ENCODE data around the gene BRD3. TPM values are rescaled to one million over a fixed set of nuclear protein-coding genes. Genes with fewer than 3 reads are reported as not detected.

BRD3 gene
- polyA plus RNA-seq, 6 donors from 2014 or later = 9.0 to 26.2 (median 15.1) TPM

- H3K36me3 Mint-ChIP-seq = peaks cover 0 to 2% of the 10 kb centered on the region in 2 donors
- ATAC-seq (ENCODE audit: low read depth in 2 of 2) = no peak
These were observed 11.1 kb downstream of the BRD3 start for GRCh38 chr9:134056483-134057306.

GRCh38 chr9:134055981-134056461 is 11.8 kb downstream of the BRD3 start:
- peak overlapping the region in 1 of 8 donors; percentile 10 for H3K4me3 Mint-ChIP-seq
- DNase-seq (no peak), ATAC-seq (ENCODE audit: low read depth in 2 of 2) (no peak)
- peaks cover 30 to 50% (median 40%) of the 10 kb centered on the region in 3 donors for H3K4me1 Mint-ChIP-seq
- no peaks in the 10 kb centered on the region for H3K27me3 Mint-ChIP-seq
- no peak overlapping the region for H3K27ac Mint-ChIP-seq
- no peaks in the 10 kb centered on the region for H3K9me3 Mint-ChIP-seq
- H3K36me3 Mint-ChIP-seq = peaks cover 7 to 9% of the 10 kb centered on the region in 2 donors

More at GRCh38 chr9:134056483-134057306, 11.1 kb downstream of the BRD3 start:
- no peaks in the 10 kb centered on the region for H3K9me3 Mint-ChIP-seq
- H3K4me3 Mint-ChIP-seq = peak overlapping the region in 1 of 8 donors; percentile 37
- H3K27me3 Mint-ChIP-seq = no peaks in the 10 kb centered on the region
- no peak for DNase-seq
- H3K27ac Mint-ChIP-seq = peak overlapping the region in 1 of 6 donors; percentile 29
- H3K4me1 Mint-ChIP-seq = peaks cover 37 to 54% (median 47%) of the 10 kb centered on the region in 3 donors

GRCh38 chr9:134054891-134055811 is 12.7 kb downstream of the BRD3 start:
- no peak overlapping the region for H3K4me3 Mint-ChIP-seq
- H3K36me3 Mint-ChIP-seq = peaks cover 7 to 12% of the 10 kb centered on the region in 2 donors
- H3K9me3 Mint-ChIP-seq = no peaks in the 10 kb centered on the region
- ATAC-seq (ENCODE audit: low read depth in 2 of 2) (no peak), DNase-seq (no peak)
- no peaks in the 10 kb centered on the region for H3K27me3 Mint-ChIP-seq
- no peak overlapping the region for H3K27ac Mint-ChIP-seq
- H3K4me1 Mint-ChIP-seq = peaks cover 23 to 44% (median 31%) of the 10 kb centered on the region in 3 donors

- DNase-seq (no peak), ATAC-seq (ENCODE audit: low read depth in 2 of 2) (no peak)
- peaks cover 7 to 12% of the 10 kb centered on the region in 2 donors for H3K36me3 Mint-ChIP-seq
- H3K4me1 Mint-ChIP-seq = peaks cover 15 to 34% (median 23%) of the 10 kb centered on the region in 3 donors
- H3K4me3 Mint-ChIP-seq = no peak overlapping the region
- H3K27me3 Mint-ChIP-seq = no peaks in the 10 kb centered on the region
- no peak overlapping the region for H3K27ac Mint-ChIP-seq
- no peaks in the 10 kb centered on the region for H3K9me3 Mint-ChIP-seq
These were observed 13.7 kb downstream of the BRD3 start for GRCh38 chr9:134053941-134054761.

- H3K36me3 Mint-ChIP-seq = peaks cover 7 to 12% of the 10 kb centered on the region in 2 donors
- H3K27me3 Mint-ChIP-seq = no peaks in the 10 kb centered on the region
- DNase-seq (no peak), ATAC-seq (ENCODE audit: low read depth in 2 of 2) (no peak)
- H3K27ac Mint-ChIP-seq = no peak overlapping the region
- no peak overlapping the region for H3K4me3 Mint-ChIP-seq
- H3K9me3 Mint-ChIP-seq = no peaks in the 10 kb centered on the region
- peaks cover 10 to 27% (median 16%) of the 10 kb centered on the region in 3 donors for H3K4me1 Mint-ChIP-seq
These were observed 14.4 kb downstream of the BRD3 start for GRCh38 chr9:134053401-134053871.

GRCh38 chr9:134052941-134053340 is 14.9 kb downstream of the BRD3 start:
- no peaks in the 10 kb centered on the region for H3K27me3 Mint-ChIP-seq
- H3K36me3 Mint-ChIP-seq = peaks cover 7 to 12% of the 10 kb centered on the region in 2 donors
- no peak overlapping the region for H3K4me3 Mint-ChIP-seq
- H3K9me3 Mint-ChIP-seq = no peaks in the 10 kb centered on the region
- no peak for DNase-seq
- H3K27ac Mint-ChIP-seq = no peak overlapping the region
- no peak for ATAC-seq (ENCODE audit: low read depth in 2 of 2)
- peaks cover 7 to 23% (median 14%) of the 10 kb centered on the region in 3 donors for H3K4me1 Mint-ChIP-seq

GRCh38 chr9:134052491-134052890 is 15.3 kb downstream of the BRD3 start:
- Mint-ChIP-seq H3K4me3 (no peak overlapping the region), H3K27me3 (no peaks in the 10 kb centered on the region), H3K36me3 (peaks cover 7 to 12% of the 10 kb centered on the region in 2 donors), H3K9me3 (no peaks in the 10 kb centered on the region), H3K27ac (no peak overlapping the region), H3K4me1 (peaks cover 7 to 23% (median 14%) of the 10 kb centered on the region in 3 donors)
- no peak for DNase-seq
- ATAC-seq (ENCODE audit: low read depth in 2 of 2) = no peak

GRCh38 chr9:134051319-134051718 is 16.5 kb downstream of the BRD3 start:
- H3K27ac Mint-ChIP-seq = no peak overlapping the region
- H3K4me1 Mint-ChIP-seq = peaks cover 6 to 11% (median 7%) of the 10 kb centered on the region in 3 donors
- H3K27me3 Mint-ChIP-seq = no peaks in the 10 kb centered on the region
- H3K9me3 Mint-ChIP-seq = no peaks in the 10 kb centered on the region
- no peak overlapping the region for H3K4me3 Mint-ChIP-seq
- H3K36me3 Mint-ChIP-seq = peaks cover 7 to 12% of the 10 kb centered on the region in 2 donors
- DNase-seq (no peak), ATAC-seq (ENCODE audit: low read depth in 2 of 2) (no peak)

GRCh38 chr9:134050726-134051125 is 17.1 kb downstream of the BRD3 start:
- Mint-ChIP-seq H3K9me3 (no peaks in the 10 kb centered on the region), H3K27me3 (no peaks in the 10 kb centered on the region), H3K27ac (no peak overlapping the region), H3K4me3 (no peak overlapping the region), H3K36me3 (peaks cover 7 to 12% of the 10 kb centered on the region in 2 donors), H3K4me1 (peaks cover 4 to 7% (median 6%) of the 10 kb centered on the region in 3 donors)
- DNase-seq = no peak
- ATAC-seq (ENCODE audit: low read depth in 2 of 2) = no peak

GRCh38 chr9:134049772-134050588 is 17.8 kb downstream of the BRD3 start:
- H3K36me3 Mint-ChIP-seq = peaks cover 7 to 12% of the 10 kb centered on the region in 2 donors

GRCh38 chr9:134049236-134049635 is 18.6 kb downstream of the BRD3 start:
- Mint-ChIP-seq H3K27ac (no peak overlapping the region), H3K4me3 (peak overlapping the region in 1 of 8 donors; percentile 26), H3K36me3 (peaks cover 7 to 12% of the 10 kb centered on the region in 2 donors), H3K4me1 (peaks cover 0 to 7% (median 6%) of the 10 kb centered on the region in 3 donors), H3K9me3 (no peaks in the 10 kb centered on the region), H3K27me3 (no peaks in the 10 kb centered on the region)
- ATAC-seq (ENCODE audit: low read depth in 2 of 2) = no peak
- DNase-seq = no peak

More at GRCh38 chr9:134049772-134050588, 17.8 kb downstream of the BRD3 start:
- Mint-ChIP-seq H3K27ac (no peak overlapping the region), H3K9me3 (no peaks in the 10 kb centered on the region), H3K4me3 (no peak overlapping the region), H3K27me3 (no peaks in the 10 kb centered on the region), H3K4me1 (peaks cover 2 to 7% (median 6%) of the 10 kb centered on the region in 3 donors)
- ATAC-seq (ENCODE audit: low read depth in 2 of 2) (no peak), DNase-seq (no peak)

GRCh38 chr9:134048582-134048968 is 19.3 kb downstream of the BRD3 start:
- peaks cover 0 to 7% (median 6%) of the 10 kb centered on the region in 3 donors for H3K4me1 Mint-ChIP-seq
- no peak overlapping the region for H3K4me3 Mint-ChIP-seq
- peaks cover 7 to 16% of the 10 kb centered on the region in 2 donors for H3K36me3 Mint-ChIP-seq
- DNase-seq (no peak), ATAC-seq (ENCODE audit: low read depth in 2 of 2) (no peak)
- H3K27me3 Mint-ChIP-seq = no peaks in the 10 kb centered on the region
- H3K9me3 Mint-ChIP-seq = no peaks in the 10 kb centered on the region
- no peak overlapping the region for H3K27ac Mint-ChIP-seq

Data from naive B cell (primary cell).